Nephron (organoid): ENCODE data around the gene GK.
"Not testable (repeated sequence)": the region's sequence is repeated elsewhere in the genome, so short reads cannot be mapped to it uniquely, and the experiment has no call there.

Experiments
- H3K27ac Mint-ChIP-seq, 3 experiments: 2 replicates each; pipeline ENCODE4 v1.8.0; 2020; ENCODE audit warnings: mixed read lengths in 3 of 3, mild to moderate bottlenecking in 2 of 3, moderate library complexity in 1 of 3
- H3K27me3 Mint-ChIP-seq: 2 replicates; pipeline ENCODE4 v1.8.0; 2021; ENCODE audit warnings: low read depth, mild to moderate bottlenecking, moderate library complexity, mixed read lengths
- H3K36me3 Mint-ChIP-seq: 2 replicates; pipeline ENCODE4 v1.8.0; 2020; ENCODE audit warnings: low read depth, mixed read lengths
- H3K4me1 Mint-ChIP-seq: 2 replicates; pipeline ENCODE4 v1.8.0; 2020; ENCODE audit warnings: mixed read lengths
- H3K4me3 Mint-ChIP-seq, 3 experiments: 2 replicates each; pipeline ENCODE4 v1.8.0; 2020; ENCODE audit warnings: mild to moderate bottlenecking in 3 of 3, mixed read lengths in 3 of 3, moderate library complexity in 2 of 3
- H3K9me3 Mint-ChIP-seq: 2 replicates; pipeline ENCODE4 v1.8.0; 2020; ENCODE audit warnings: mixed read lengths
- TF ChIP-seq, protein P1 (sequence below), 3 experiments: fragments of 200-600 bp; sonication (generic); IDR thresholded peaks; one replicate each; pipeline ENCODE4 v1.5.0; 2021; ENCODE audit warnings: antibody characterized with exemption in 3 of 3; ENCODE audit not compliant: unreplicated experiment in 3 of 3

GK gene

GRCh38 chrX:30762755-30763154, 109.5 kb downstream of the GK start:
- H3K27me3 Mint-ChIP-seq, result no peaks in the 10 kb centered on the region
- TF ChIP-seq, protein P1, sequence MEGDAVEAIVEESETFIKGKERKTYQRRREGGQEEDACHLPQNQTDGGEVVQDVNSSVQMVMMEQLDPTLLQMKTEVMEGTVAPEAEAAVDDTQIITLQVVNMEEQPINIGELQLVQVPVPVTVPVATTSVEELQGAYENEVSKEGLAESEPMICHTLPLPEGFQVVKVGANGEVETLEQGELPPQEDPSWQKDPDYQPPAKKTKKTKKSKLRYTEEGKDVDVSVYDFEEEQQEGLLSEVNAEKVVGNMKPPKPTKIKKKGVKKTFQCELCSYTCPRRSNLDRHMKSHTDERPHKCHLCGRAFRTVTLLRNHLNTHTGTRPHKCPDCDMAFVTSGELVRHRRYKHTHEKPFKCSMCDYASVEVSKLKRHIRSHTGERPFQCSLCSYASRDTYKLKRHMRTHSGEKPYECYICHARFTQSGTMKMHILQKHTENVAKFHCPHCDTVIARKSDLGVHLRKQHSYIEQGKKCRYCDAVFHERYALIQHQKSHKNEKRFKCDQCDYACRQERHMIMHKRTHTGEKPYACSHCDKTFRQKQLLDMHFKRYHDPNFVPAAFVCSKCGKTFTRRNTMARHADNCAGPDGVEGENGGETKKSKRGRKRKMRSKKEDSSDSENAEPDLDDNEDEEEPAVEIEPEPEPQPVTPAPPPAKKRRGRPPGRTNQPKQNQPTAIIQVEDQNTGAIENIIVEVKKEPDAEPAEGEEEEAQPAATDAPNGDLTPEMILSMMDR (IDR thresholded peaks at IDR 0.05; ENCODE audit: unreplicated experiment in 3 of 3), result no peak
- no peaks in the 10 kb centered on the region for H3K4me1 Mint-ChIP-seq
- H3K9me3 Mint-ChIP-seq, result peaks cover 18% of the 10 kb centered on the region
- no peak overlapping the region for H3K27ac Mint-ChIP-seq
- no peaks in the 10 kb centered on the region for H3K36me3 Mint-ChIP-seq
- no peak overlapping the region for H3K4me3 Mint-ChIP-seq

DNA sequence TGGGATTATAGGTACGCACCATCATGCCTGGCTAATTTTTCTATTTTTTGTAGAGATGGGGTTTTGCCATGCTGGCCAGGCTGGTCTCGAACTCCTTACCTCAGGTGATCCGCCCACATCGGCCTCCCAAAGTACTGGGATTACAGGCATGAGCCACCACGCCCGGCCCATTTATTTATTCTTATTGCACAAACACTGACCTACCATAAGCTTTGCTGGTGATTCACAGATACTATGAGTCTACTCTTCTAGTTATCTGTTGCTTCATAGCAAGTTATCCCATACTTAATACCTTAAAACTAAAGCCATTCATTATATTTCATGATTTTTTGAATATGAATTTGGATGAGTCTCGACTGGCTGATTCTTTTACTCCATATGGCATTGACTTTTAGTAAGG, 120.5 kb downstream of the GK start:
- H3K9me3 Mint-ChIP-seq, result peaks cover 14% of the 10 kb centered on the region
- H3K27ac Mint-ChIP-seq, H3K27me3 Mint-ChIP-seq, H3K4me1 Mint-ChIP-seq, H3K4me3 Mint-ChIP-seq, H3K36me3 Mint-ChIP-seq: not testable (repeated sequence)

- Mint-ChIP-seq H3K27me3 (no peaks in the 10 kb centered on the region), H3K4me3 (no peak overlapping the region), H3K27ac (no peak overlapping the region), H3K4me1 (no peaks in the 10 kb centered on the region), H3K9me3 (peaks cover 14% of the 10 kb centered on the region), H3K36me3 (no peaks in the 10 kb centered on the region)
- TF ChIP-seq, protein P1 (IDR thresholded peaks at IDR 0.05; ENCODE audit: unreplicated experiment in 3 of 3), result no peak
Measured at GRCh38 chrX:30777575-30777974, 124.4 kb downstream of the GK start.

- H3K36me3 Mint-ChIP-seq, result no peaks in the 10 kb centered on the region
- peaks cover 5% of the 10 kb centered on the region for H3K9me3 Mint-ChIP-seq
- no peak overlapping the region for H3K27ac Mint-ChIP-seq
- H3K27me3 Mint-ChIP-seq, result no peaks in the 10 kb centered on the region
- TF ChIP-seq, protein P1 (IDR thresholded peaks at IDR 0.05; ENCODE audit: unreplicated experiment in 3 of 3), result no peak
- no peak overlapping the region for H3K4me3 Mint-ChIP-seq
- H3K4me1 Mint-ChIP-seq, result no peaks in the 10 kb centered on the region
Measured at GRCh38 chrX:30779453-30780030, 126.3 kb downstream of the GK start.
